DND-41 (cell line): Measurements from ENCODE around the gene TEAD1.

Source experiments
- ATAC-seq: fragments of 200-7000 bp; cut with Tn5 transposase; 3 replicates; pipeline ENCODE4 v1.9.1; 2021; ENCODE audit warnings: low read depth; ENCODE audit not compliant: insufficient read depth
- DNase-seq: peaks from one replicate; pipeline ENCODE4 v3.0.0-alpha.2; 2020
- H2AFZ ChIP-seq: 2 replicates; pipeline ENCODE4 v1.6.0; 2012; ENCODE audit warnings: low read depth, low read length
- H3K27ac ChIP-seq: 2 replicates; pipeline ENCODE4 v1.5.1; 2012; ENCODE audit warnings: low read length, inconsistent platforms
- H3K27me3 ChIP-seq: fragments of 200-600 bp; sonication (generic); 2 replicates; pipeline ENCODE4 v1.6.0; 2012; ENCODE audit warnings: low read length, mild to moderate bottlenecking, inconsistent platforms; ENCODE audit not compliant: insufficient read depth, poor library complexity
- H3K36me3 ChIP-seq: 2 replicates; pipeline ENCODE4 v1.5.1; 2012; ENCODE audit warnings: low read length, inconsistent platforms; ENCODE audit not compliant: insufficient read depth
- H3K4me1 ChIP-seq: 2 replicates; pipeline ENCODE4 v1.5.1; 2012; ENCODE audit warnings: mild to moderate bottlenecking, low read length; ENCODE audit not compliant: insufficient read depth
- H3K4me2 ChIP-seq: 2 replicates; pipeline ENCODE4 v1.6.0; 2012; ENCODE audit warnings: mild to moderate bottlenecking, moderate library complexity, low read length, inconsistent platforms; ENCODE audit not compliant: insufficient read depth
- H3K4me3 ChIP-seq, 2 experiments: fragments of 200-600 bp in 1 of 2; shearing (Covaris generic) in 1 of 2; 2 replicates each; pipeline ENCODE4 v1.5.1; 2012 to 2016; ENCODE audit warnings: inconsistent platforms in 2 of 2, low read length in 2 of 2, mild to moderate bottlenecking in 2 of 2, low read depth in 1 of 2, moderate library complexity in 1 of 2
- H3K79me2 ChIP-seq: 2 replicates; pipeline ENCODE4 v1.6.0; 2012; ENCODE audit warnings: low read length, inconsistent platforms; ENCODE audit not compliant: insufficient read depth
- H3K9ac ChIP-seq: 2 replicates; pipeline ENCODE4 v1.6.0; 2012; ENCODE audit warnings: low read depth, mild to moderate bottlenecking, inconsistent platforms, low read length, moderate library complexity
- H3K9me3 ChIP-seq: 2 replicates; pipeline ENCODE4 v1.5.1; 2012; ENCODE audit warnings: low read length, moderate library complexity, mild to moderate bottlenecking, inconsistent platforms; ENCODE audit not compliant: insufficient read depth, severe bottlenecking
- H4K20me1 ChIP-seq: 2 replicates; pipeline ENCODE4 v1.6.0; 2012; ENCODE audit warnings: low read length; ENCODE audit not compliant: insufficient read depth
- EZH2 ChIP-seq: IDR thresholded peaks from 3 replicates; pipeline ENCODE4 v1.6.1; 2012; ENCODE audit warnings: borderline replicate concordance, low read depth, mild to moderate bottlenecking, moderate library complexity, low read length, inconsistent platforms; ENCODE audit not compliant: severe bottlenecking
- TF ChIP-seq, protein P1 (sequence below): IDR thresholded peaks from 2 replicates; pipeline ENCODE4 v1.5.1; 2012; ENCODE audit warnings: borderline replicate concordance, low read length, moderate library complexity, mild to moderate bottlenecking; ENCODE audit not compliant: poor library complexity, severe bottlenecking; ENCODE audit errors: extremely low read depth

The TEAD1 gene

DNA sequence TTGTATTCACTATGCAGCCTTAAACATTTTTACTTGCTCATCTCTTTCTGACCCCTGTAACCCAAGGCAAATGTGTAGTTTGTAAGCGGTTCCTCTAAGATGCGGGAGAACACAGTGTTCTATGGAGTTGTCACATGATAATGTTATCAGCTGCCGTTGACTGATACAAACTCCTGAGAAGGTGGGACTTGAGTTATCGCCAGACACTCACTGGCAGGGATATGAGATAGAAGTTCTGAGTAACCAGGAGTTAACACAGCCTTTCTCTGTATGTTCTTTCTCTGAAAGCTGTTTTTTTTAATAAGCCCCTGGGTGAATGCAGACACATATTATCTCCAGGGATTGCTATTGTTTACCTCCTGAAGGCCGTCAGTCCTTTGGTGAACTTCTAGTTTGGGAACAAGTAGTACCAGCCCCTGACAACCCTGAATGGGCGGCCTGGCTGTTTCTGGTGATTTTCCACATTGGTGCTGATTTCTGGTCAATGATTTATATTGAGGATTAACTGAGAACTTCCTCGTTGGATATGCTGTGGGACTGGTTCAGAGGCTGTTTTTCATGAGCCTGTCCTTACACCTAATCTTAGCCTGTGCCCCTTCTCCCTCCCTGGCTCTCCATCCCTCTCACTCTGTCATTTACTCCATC is 179.6 kb downstream of the TEAD1 start:
- no peaks in the 10 kb centered on the region for H3K27me3 ChIP-seq
- H3K4me1 ChIP-seq = no peaks in the 10 kb centered on the region
- DNase-seq (no peak), ATAC-seq (no peak)
- H3K4me3 ChIP-seq = no peak overlapping the region
- no peaks in the 10 kb centered on the region for H3K36me3 ChIP-seq
- TF ChIP-seq EZH2 = no peak
- TF ChIP-seq, protein P1, sequence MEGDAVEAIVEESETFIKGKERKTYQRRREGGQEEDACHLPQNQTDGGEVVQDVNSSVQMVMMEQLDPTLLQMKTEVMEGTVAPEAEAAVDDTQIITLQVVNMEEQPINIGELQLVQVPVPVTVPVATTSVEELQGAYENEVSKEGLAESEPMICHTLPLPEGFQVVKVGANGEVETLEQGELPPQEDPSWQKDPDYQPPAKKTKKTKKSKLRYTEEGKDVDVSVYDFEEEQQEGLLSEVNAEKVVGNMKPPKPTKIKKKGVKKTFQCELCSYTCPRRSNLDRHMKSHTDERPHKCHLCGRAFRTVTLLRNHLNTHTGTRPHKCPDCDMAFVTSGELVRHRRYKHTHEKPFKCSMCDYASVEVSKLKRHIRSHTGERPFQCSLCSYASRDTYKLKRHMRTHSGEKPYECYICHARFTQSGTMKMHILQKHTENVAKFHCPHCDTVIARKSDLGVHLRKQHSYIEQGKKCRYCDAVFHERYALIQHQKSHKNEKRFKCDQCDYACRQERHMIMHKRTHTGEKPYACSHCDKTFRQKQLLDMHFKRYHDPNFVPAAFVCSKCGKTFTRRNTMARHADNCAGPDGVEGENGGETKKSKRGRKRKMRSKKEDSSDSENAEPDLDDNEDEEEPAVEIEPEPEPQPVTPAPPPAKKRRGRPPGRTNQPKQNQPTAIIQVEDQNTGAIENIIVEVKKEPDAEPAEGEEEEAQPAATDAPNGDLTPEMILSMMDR = no peak
- H3K4me2 ChIP-seq = no peak overlapping the region
- no peak overlapping the region for H2AFZ ChIP-seq
- H4K20me1 ChIP-seq = no peaks in the 10 kb centered on the region
- no peaks in the 10 kb centered on the region for H3K9me3 ChIP-seq
- H3K9ac ChIP-seq = no peak overlapping the region
- no peaks in the 10 kb centered on the region for H3K79me2 ChIP-seq
- no peak overlapping the region for H3K27ac ChIP-seq

DNA sequence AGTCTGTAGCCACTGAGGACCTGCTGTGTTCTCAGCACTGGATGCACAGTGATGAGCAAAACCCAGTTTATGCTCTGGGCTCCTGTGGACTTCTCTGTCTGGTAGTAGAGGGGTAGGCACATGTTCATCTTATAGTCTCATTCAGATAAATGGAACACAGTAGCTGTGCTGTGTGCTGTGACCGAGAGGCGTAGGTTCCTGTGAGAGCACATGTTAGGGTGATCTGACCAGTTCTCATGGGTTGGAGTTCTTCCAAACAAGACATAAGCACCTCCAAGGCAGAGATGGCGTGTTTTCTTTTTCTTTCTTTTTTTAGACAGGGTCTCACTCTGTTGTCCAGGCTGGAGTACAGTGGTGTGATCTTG is 180.1 kb downstream of the TEAD1 start:
- ATAC-seq = no peak
- Histone ChIP-seq H3K9ac (no peak overlapping the region), H4K20me1 (no peaks in the 10 kb centered on the region), H3K36me3 (no peaks in the 10 kb centered on the region), H3K27ac (no peak overlapping the region), H3K4me1 (no peaks in the 10 kb centered on the region), H3K4me3 (no peak overlapping the region), H3K27me3 (no peaks in the 10 kb centered on the region), H3K9me3 (no peaks in the 10 kb centered on the region), H2AFZ (no peak overlapping the region), H3K4me2 (no peak overlapping the region), H3K79me2 (no peaks in the 10 kb centered on the region)
- no peak for DNase-seq
- TF ChIP-seq EZH2 = no peak
- TF ChIP-seq, protein P1 = no peak

DNA sequence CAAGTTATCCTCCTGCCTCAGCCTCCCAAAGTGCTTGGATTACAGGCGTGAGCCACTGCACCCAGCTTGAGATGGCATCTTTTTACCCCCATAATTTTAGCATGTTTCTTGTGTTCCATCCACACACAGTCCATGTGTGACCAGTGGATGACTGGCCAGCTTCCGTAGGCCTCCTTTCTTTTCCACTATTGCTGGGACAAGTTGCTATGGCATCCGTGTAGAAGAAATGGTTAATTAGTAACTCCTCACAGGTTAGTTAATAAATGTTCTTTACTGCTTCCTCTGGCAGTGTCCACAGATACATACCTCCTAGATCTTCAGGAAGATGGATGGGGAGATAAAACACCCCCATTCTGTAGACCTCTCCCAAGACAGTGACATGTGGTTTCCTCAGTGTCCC is 180.6 kb downstream of the TEAD1 start:
- Histone ChIP-seq H3K79me2 (no peaks in the 10 kb centered on the region), H3K27me3 (no peaks in the 10 kb centered on the region), H4K20me1 (no peaks in the 10 kb centered on the region), H3K27ac (no peak overlapping the region), H3K4me3 (no peak overlapping the region), H3K4me1 (no peaks in the 10 kb centered on the region), H2AFZ (no peak overlapping the region), H3K9me3 (no peaks in the 10 kb centered on the region), H3K4me2 (no peak overlapping the region), H3K36me3 (no peaks in the 10 kb centered on the region), H3K9ac (no peak overlapping the region)
- DNase-seq (no peak), ATAC-seq (no peak)
- TF ChIP-seq, protein P1 = no peak

DNA sequence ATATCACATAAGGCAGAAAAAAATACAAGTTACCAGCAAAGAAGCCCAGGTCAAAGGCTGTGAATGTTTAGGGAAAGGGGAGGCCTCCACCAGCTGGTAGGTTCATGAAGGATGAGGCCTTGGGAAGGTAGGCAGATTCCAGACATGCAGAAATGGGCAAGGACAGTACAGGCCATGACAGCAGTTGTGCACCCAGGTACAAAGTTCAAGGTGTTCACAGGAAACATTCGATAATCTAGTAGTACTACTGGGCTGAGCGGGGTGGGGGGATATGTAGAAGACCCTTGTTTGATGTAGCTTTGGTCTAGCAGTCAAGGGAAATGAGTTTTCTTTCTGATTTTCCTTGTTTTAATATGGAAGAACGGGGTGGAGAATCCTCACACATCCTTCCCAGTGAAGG is 182.1 kb downstream of the TEAD1 start:
- TF ChIP-seq EZH2 = no peak
- TF ChIP-seq, protein P1 = no peak
- H3K79me2 ChIP-seq = no peaks in the 10 kb centered on the region
- H2AFZ ChIP-seq = no peak overlapping the region
- no peaks in the 10 kb centered on the region for H3K36me3 ChIP-seq
- H3K4me1 ChIP-seq = no peaks in the 10 kb centered on the region
- H3K27ac ChIP-seq = no peak overlapping the region
- H3K9ac ChIP-seq = no peak overlapping the region
- H3K4me3 ChIP-seq = no peak overlapping the region
- H3K9me3 ChIP-seq = no peaks in the 10 kb centered on the region
- H4K20me1 ChIP-seq = no peaks in the 10 kb centered on the region
- no peaks in the 10 kb centered on the region for H3K27me3 ChIP-seq
- DNase-seq (no peak), ATAC-seq (no peak)
- no peak overlapping the region for H3K4me2 ChIP-seq
